Psoas muscle (tissue), 8 donors: Measurements from ENCODE around the gene BANP. TPM values are rescaled to one million over a fixed set of nuclear protein-coding genes. Genes with fewer than 3 reads are reported as not detected.

Experiments used
- ATAC-seq, 4 donors: fragments of 200-7000 bp; cut with Tn5 transposase; one replicate each; pipeline ENCODE4 v1.9.1; 2020; ENCODE audit warnings: moderate library complexity in 3 of 4, mild to moderate bottlenecking in 2 of 4
- DNase-seq, 2 donors: peaks; one replicate each; pipeline ENCODE4 v3.0.0-alpha.2; 2020
- H3K27ac ChIP-seq: fragments of 200-600 bp; one replicate; pipeline ENCODE4 v1.8.0; 2022
- H3K27me3 ChIP-seq, 3 donors: fragments of 200-600 bp in 1 of 3; one replicate each; pipeline versions ENCODE4 v1.6.1 to v1.8.0; 2013 to 2022; ENCODE audit warnings: low read length in 2 of 3, mild to moderate bottlenecking in 2 of 3, moderate library complexity in 1 of 3; ENCODE audit not compliant: insufficient read depth in 3 of 3
- H3K36me3 ChIP-seq, 2 donors: fragments of 200-600 bp in 1 of 2; one replicate each; pipeline versions ENCODE4 v1.6.1 to v1.8.0; 2013 to 2022; ENCODE audit warnings: low read depth in 1 of 2, mild to moderate bottlenecking in 1 of 2, moderate library complexity in 1 of 2; ENCODE audit not compliant: insufficient read depth in 1 of 2
- H3K4me1 ChIP-seq: fragments of 200-600 bp; one replicate; pipeline ENCODE4 v1.8.0; 2022
- H3K4me3 ChIP-seq: fragments of 200-600 bp; one replicate; pipeline ENCODE4 v1.8.0; 2022; ENCODE audit warnings: mild to moderate bottlenecking
- H3K9me3 ChIP-seq: fragments of 200-600 bp; one replicate; pipeline ENCODE4 v1.8.0; 2022
- WGBS, 3 donors: extraction: QIAGEN DNeasy Blood & Tissue Kit; methylation state at CpG; one replicate each; pipeline versions ENCODE4 v1.1.6 to v1.1.7; 2013; 5-methylcytosine and 5-hydroxymethylcytosine counted together
- intact Hi-C, 2 donors: fragments of 100-400 bp; cut with DNase I; formaldehyde crosslinking; loops; one replicate each; pipeline versions ENCODE4 v1.11.0 to v1.14.2; 2022
- polyA plus RNA-seq, 3 donors: library from polyadenylated mRNA; stranded (reverse); fragments of 200-250 nt; gene quantifications; one replicate each; pipeline ENCODE4 v1.2.3, GENCODE V29; 2013
- total RNA-seq, 4 donors: library from RNA; stranded (reverse); fragmentation: NEBNext Ultra II Directional in 2 of 4; extraction: Animal tissue kit (Norgen Biotek cat#: 25700) in 2 of 4; gene quantifications; one replicate each; pipeline versions ENCODE4 v1.2.1 to v1.2.4, GENCODE V29; 2021 to 2023
- TF ChIP-seq, protein P1 (sequence below): fragments of 200-600 bp; IDR thresholded peaks from one replicate; pipeline ENCODE4 v1.8.0; 2022; ENCODE audit warnings: antibody characterized with exemption
- donor health status: healthy with polysubstance abuse.
- donor health status: DM: no; HTN: no; CAD: no; lungs with moderate emphysema.
- donor health status: Bipolar disorder and iron deficiency.
- donor health status: healthy.
- donor health status: DM: yes; HTN: yes; CAD: no.
- donor health status: DM: no; HTN: no; CAD: no.
- donor health status: DM: no; HTN: no; CAD: no.
- donor health status: DM: yes; HTN: yes; CAD: no.

Gene BANP
- total and polyA plus RNA-seq, 7 donors, result 7.7 to 15.3 (median 14.2) TPM

DNA sequence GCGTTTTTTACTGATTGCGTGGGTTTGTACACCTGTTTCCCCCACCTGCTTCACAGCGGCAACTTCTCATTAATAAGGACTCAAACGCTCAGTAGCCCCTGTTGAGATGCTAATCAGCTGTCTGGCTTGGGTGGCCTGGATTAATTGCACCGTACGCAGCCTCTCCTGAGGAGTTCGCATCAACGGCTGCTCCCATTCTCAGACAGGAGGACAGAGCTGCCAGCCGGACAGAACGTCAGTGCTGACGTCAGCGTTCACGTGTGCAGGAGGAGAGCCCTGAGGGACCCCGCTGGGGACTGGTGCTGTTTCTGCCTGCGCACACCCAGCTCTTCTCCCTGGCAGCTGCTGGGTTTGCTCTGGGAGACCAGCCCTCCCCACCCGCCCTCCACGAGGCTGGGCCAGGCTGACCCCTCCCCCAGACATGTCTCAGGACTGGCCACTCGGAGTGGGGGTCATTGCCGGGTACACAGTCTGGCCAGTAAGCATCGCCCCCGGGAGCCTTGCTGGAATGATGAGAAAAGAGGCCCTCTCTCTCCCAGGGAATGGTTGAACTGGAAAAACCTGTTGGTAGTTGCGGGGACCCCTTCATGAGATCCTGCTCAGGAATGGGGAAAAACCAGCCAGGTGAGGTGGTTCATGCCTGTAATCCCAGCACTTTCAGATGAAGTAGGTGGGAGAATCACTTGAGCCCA is 5.7 kb upstream of the BANP start:
- WGBS, 3 donors, result 11 to 14% (median 13%) methylated on average over 22 of the region's 22 CpGs
- ATAC-seq, result peak; percentile 62 to 73 (median 72)
- H3K4me3 ChIP-seq, result peak overlapping the region; percentile 59

DNA sequence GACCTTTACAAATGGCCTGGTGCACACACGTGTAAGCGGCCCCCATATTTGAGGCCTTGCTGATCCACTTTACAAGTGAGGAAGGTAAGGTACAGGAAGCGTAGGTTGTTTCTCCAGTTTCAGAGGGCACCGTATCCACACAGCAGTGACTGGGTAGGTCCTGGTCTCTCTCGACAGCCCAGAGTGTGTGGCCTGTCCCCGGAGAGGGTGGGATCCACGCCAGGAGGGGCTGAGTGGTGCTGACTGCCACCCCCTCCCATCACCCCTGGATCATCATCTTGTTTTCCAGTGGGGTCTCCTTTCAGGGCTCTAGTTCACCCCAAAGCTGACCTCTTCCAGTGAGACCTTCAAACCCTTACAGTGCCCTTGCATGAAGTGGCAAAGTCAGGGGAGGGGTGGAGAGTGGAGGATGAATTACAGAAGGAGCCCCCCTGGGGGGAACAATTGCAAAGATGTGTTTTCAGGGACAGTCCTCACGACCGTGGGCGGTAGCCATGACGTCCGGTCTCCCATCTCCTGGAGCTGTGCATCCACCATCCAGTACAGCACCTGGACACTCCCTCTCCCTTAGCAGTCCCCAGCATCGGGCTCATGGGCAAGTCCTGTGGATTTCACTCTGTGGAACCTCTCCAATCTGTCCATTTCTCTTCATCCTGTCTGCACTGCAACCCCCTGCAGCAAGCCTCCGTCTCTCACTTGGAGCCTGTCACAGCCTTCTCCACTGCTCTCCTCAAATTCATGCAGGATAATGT is 4.5 kb upstream of the BANP start:
- 81 to 86% (median 82%) methylated on average over 14 of the region's 14 CpGs for WGBS, 3 donors
- no peaks in the 10 kb centered on the region for H3K4me1 ChIP-seq
- DNase-seq (no peak), ATAC-seq (no peak)
- TF ChIP-seq, protein P1, sequence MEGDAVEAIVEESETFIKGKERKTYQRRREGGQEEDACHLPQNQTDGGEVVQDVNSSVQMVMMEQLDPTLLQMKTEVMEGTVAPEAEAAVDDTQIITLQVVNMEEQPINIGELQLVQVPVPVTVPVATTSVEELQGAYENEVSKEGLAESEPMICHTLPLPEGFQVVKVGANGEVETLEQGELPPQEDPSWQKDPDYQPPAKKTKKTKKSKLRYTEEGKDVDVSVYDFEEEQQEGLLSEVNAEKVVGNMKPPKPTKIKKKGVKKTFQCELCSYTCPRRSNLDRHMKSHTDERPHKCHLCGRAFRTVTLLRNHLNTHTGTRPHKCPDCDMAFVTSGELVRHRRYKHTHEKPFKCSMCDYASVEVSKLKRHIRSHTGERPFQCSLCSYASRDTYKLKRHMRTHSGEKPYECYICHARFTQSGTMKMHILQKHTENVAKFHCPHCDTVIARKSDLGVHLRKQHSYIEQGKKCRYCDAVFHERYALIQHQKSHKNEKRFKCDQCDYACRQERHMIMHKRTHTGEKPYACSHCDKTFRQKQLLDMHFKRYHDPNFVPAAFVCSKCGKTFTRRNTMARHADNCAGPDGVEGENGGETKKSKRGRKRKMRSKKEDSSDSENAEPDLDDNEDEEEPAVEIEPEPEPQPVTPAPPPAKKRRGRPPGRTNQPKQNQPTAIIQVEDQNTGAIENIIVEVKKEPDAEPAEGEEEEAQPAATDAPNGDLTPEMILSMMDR, result no peak
- no peak overlapping the region for H3K4me3 ChIP-seq
- intact Hi-C loops, result no loop called here
- H3K36me3 ChIP-seq, result no peaks in the 10 kb centered on the region
- H3K9me3 ChIP-seq, result no peaks in the 10 kb centered on the region
- peaks cover 0 to 9% (median 0%) of the 10 kb centered on the region in 3 donors for H3K27me3 ChIP-seq
- H3K27ac ChIP-seq, result no peak overlapping the region

More for the DNA sequence above, 5.7 kb upstream of the BANP start:
- DNase-seq, result peak; percentile 67 to 74
- TF ChIP-seq, protein P1, result no peak
- Histone ChIP-seq H3K4me1 (no peaks in the 10 kb centered on the region), H3K27ac (peak overlapping the region; percentile 23), H3K27me3 (peaks cover 0 to 9% (median 0%) of the 10 kb centered on the region in 3 donors), H3K36me3 (no peaks in the 10 kb centered on the region), H3K9me3 (no peaks in the 10 kb centered on the region)
- intact Hi-C loops, result no loop called here

DNA sequence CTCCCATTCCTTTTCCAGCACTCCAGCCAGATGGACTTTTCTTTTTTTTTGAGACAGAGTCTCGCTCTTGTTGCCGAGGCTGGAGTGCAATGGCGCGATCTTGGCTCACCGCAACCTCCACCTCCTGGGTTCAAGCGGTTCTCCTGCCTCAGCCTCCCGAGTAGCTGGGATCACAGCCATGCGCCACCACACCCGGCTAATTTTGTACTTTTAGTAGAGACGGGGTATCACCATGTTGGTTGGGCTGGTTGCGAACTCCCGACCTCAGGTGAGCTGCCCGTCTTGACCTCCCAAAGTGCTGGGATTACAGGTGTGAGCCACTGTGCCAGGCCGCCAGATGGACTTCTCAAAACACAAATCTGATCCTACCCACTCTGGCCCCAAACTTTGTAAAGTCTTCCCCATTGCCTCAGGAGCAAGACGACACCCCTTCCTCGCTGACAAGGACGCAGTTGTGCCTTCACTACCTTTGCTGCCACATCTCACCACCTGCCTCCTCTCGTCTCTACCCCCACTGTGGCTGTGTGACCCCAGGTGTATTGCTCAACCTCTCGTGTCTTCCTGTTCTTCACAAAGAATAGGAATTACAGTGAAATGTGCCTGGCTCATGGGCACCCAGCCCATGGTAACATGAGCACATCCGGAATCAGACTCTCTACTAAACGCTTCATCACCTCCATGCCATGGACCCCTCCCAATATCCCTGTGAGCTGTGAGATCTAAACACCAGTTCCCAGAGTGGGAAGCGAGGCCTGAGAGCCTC is 3.7 kb upstream of the BANP start:
- no peaks in the 10 kb centered on the region for H3K36me3 ChIP-seq
- intact Hi-C loops, result no loop called here
- peaks cover 5% of the 10 kb centered on the region for H3K4me1 ChIP-seq
- ATAC-seq (no peak), DNase-seq (no peak)
- H3K9me3 ChIP-seq, result no peaks in the 10 kb centered on the region
- H3K4me3 ChIP-seq, result no peak overlapping the region
- TF ChIP-seq, protein P1, result no peak
- WGBS, 3 donors, result 82 to 83% (median 82%) methylated on average over 22 of the region's 22 CpGs
- H3K27ac ChIP-seq, result peak overlapping the region; percentile 23
- H3K27me3 ChIP-seq, result peaks cover 0 to 9% (median 0%) of the 10 kb centered on the region in 3 donors

DNA sequence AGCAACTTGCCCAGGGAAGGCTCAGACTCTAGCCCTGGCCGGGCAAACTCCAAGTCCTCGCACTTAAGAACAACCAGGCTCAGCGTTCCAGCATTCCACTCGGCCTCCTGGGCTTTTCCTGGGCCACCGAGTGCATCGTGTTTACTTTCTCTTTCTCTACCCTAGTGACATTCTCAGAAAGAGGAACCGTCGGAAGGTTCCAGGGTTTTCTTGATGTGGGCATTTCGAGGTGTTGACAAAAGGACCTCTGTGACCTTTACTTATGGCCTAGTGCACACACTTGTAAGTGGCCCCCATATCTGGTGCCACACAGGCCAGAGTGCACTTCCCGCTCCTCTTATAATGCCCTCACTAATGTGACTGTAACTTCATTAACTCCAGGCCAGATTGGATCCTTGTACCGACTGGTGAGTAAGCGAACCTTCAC is 3.1 kb upstream of the BANP start:
- no peak overlapping the region for H3K4me3 ChIP-seq
- peaks cover 7% of the 10 kb centered on the region for H3K4me1 ChIP-seq
- DNase-seq (no peak), ATAC-seq (no peak)
- no peaks in the 10 kb centered on the region for H3K9me3 ChIP-seq
- H3K36me3 ChIP-seq, result no peaks in the 10 kb centered on the region
- 59 to 68% (median 64%) methylated on average over 9 to 12 of the region's 12 CpGs for WGBS, 3 donors
- H3K27ac ChIP-seq, result peak overlapping the region; percentile 23
- intact Hi-C loops, result no loop called here
- peaks cover 0 to 9% (median 0%) of the 10 kb centered on the region in 3 donors for H3K27me3 ChIP-seq
- TF ChIP-seq, protein P1, result no peak
